Measurements from ENCODE around the gene SNX20.
A peak's percentile ranks its signal among the peaks of the same experiment; 100 is the strongest.

The SNX20 gene

DNA sequence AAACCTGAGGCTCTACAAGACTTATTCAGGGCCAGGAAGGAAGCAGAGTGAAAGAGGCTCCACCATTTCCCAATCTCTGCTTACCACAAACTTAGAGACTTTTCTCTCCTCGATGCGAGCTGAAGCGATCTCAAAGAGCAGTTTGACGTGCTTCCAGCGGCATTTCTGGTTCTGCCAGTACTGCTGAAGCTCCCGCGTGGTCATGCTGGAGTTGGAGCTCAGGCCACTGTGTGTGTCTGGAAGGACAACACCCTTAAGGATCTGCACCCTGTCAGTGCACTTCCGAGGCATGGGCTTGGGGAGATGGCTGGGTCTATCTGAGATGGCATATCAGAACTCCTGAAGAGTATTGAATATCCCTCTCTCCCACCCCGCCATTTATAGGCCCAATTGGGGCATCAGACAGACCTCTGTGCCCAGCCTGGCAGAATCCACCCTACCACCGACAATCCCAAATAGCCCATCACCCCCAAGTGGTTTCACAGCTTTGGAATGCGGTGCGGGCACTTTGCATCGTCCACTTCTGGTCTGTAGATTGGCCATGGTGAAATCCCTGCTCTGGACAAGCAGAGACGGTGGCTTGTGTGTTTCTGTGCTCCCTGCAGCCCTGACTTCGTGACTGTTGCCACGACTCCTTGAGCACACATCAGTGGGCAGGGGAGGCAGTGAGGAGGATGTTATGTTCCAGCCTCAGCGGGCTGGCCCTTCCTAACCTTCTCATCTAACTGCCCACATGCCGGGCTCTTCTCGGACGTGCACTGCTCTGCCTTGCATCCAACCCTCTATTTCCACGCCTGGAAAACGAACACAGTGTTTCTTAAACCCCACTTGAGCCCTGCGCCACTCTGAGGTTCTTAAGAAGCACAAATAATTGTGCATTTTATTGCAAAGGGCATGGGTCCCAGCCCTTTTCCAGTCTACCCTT, 5.2 kb downstream of the SNX20 start:
- DNase-seq (ENCODE audit: low read depth) = no peak
- H3K4me3 ChIP-seq (ENCODE audit: low read depth, low read length) = no peak overlapping the region
- TF ChIP-seq MYC (IDR thresholded peaks at IDR 0.05; ENCODE audit: low read depth, low read length) (no peak), POLR2A (IDR thresholded peaks at IDR 0.05; ENCODE audit: extremely low read depth, insufficient read length) (no peak), MAX (IDR thresholded peaks at IDR 0.05; ENCODE audit: low read depth, low read length) (no peak)
- TF ChIP-seq, protein P1, sequence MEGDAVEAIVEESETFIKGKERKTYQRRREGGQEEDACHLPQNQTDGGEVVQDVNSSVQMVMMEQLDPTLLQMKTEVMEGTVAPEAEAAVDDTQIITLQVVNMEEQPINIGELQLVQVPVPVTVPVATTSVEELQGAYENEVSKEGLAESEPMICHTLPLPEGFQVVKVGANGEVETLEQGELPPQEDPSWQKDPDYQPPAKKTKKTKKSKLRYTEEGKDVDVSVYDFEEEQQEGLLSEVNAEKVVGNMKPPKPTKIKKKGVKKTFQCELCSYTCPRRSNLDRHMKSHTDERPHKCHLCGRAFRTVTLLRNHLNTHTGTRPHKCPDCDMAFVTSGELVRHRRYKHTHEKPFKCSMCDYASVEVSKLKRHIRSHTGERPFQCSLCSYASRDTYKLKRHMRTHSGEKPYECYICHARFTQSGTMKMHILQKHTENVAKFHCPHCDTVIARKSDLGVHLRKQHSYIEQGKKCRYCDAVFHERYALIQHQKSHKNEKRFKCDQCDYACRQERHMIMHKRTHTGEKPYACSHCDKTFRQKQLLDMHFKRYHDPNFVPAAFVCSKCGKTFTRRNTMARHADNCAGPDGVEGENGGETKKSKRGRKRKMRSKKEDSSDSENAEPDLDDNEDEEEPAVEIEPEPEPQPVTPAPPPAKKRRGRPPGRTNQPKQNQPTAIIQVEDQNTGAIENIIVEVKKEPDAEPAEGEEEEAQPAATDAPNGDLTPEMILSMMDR (IDR thresholded peaks at IDR 0.05; ENCODE audit: low read depth, low read length) = no peak

- no peak for TF ChIP-seq MYC (IDR thresholded peaks at IDR 0.05; ENCODE audit: low read depth, low read length)
- no peak for TF ChIP-seq MAX (IDR thresholded peaks at IDR 0.05; ENCODE audit: low read depth, low read length)
- TF ChIP-seq, protein P1 (IDR thresholded peaks at IDR 0.05; ENCODE audit: low read depth, low read length) = no peak
- no peak for TF ChIP-seq POLR2A (IDR thresholded peaks at IDR 0.05; ENCODE audit: extremely low read depth, insufficient read length)
- no peak overlapping the region for H3K4me3 ChIP-seq (ENCODE audit: low read depth, low read length)
- DNase-seq (ENCODE audit: low read depth) = no peak
Observed at GRCh38 chr16:50674831-50675230, 6.3 kb downstream of the SNX20 start.

DNA sequence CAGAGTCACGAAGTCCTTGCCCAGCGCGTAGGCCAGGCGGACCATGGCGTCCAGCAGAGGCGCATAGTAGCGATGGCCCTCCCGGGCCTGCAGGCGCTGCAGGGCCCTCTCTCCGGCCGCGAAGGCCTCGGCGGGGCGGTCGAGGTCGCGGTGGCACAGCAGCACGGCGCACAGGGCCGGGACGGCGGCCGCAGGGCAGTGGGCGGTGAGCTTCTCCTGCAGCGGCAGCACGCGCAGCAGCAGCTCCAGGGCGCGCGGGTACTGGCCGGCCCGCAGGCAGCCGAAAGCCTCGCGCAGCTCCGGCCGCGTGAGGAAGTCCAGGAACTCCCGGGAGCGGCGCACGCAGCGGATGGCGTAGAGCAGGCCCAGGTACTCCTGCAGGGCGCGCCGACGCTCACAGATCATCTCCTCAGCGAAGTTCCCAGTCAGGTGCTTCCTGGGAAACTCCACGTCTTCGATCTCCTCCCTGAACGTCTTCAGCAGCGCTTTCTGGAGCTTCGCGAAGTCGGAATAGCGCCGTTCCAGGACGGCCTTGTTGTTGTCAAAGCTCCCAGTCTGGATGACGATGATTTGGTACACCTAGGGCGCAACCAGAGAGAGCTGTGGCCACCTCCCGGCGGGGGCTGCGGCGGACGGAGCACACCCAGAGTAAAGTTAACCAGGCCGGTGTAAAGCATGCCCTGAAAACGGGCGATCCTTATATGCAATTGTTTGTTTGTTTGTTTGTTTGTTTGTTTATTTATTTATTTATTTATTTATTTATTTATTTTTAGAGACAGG, 7.4 kb downstream of the SNX20 start:
- TF ChIP-seq POLR2A (IDR thresholded peaks at IDR 0.05; ENCODE audit: extremely low read depth, insufficient read length) (no peak), MAX (IDR thresholded peaks at IDR 0.05; ENCODE audit: low read depth, low read length) (no peak), MYC (IDR thresholded peaks at IDR 0.05; ENCODE audit: low read depth, low read length) (no peak)
- TF ChIP-seq, protein P1 (IDR thresholded peaks at IDR 0.05; ENCODE audit: low read depth, low read length) = no peak
- no peak overlapping the region for H3K4me3 ChIP-seq (ENCODE audit: low read depth, low read length)
- DNase-seq (ENCODE audit: low read depth) = no peak

- TF ChIP-seq, protein P1 (IDR thresholded peaks at IDR 0.05; ENCODE audit: low read depth, low read length) = peak; percentile 95
- TF ChIP-seq MYC (IDR thresholded peaks at IDR 0.05; ENCODE audit: low read depth, low read length) = no peak
- no peak for TF ChIP-seq MAX (IDR thresholded peaks at IDR 0.05; ENCODE audit: low read depth, low read length)
- TF ChIP-seq POLR2A (IDR thresholded peaks at IDR 0.05; ENCODE audit: extremely low read depth, insufficient read length) = no peak
- no peak overlapping the region for H3K4me3 ChIP-seq (ENCODE audit: low read depth, low read length)
- DNase-seq (ENCODE audit: low read depth) = peak; percentile 81
Observed at GRCh38 chr16:50671644-50672260, 9.4 kb downstream of the SNX20 start.

GRCh38 chr16:50670476-50670875, 10.6 kb downstream of the SNX20 start:
- TF ChIP-seq MYC (IDR thresholded peaks at IDR 0.05; ENCODE audit: low read depth, low read length) = no peak
- TF ChIP-seq MAX (IDR thresholded peaks at IDR 0.05; ENCODE audit: low read depth, low read length) = no peak
- TF ChIP-seq, protein P1 (IDR thresholded peaks at IDR 0.05; ENCODE audit: low read depth, low read length) = no peak
- no peak for TF ChIP-seq POLR2A (IDR thresholded peaks at IDR 0.05; ENCODE audit: extremely low read depth, insufficient read length)
- no peak for DNase-seq (ENCODE audit: low read depth)
- no peak overlapping the region for H3K4me3 ChIP-seq (ENCODE audit: low read depth, low read length)

Data from NB4 (cell line).